Measurements from ENCODE around the gene MAEA. TPM values are rescaled to one million over a fixed set of nuclear protein-coding genes. Genes with fewer than 3 reads are reported as not detected.

Gene MAEA
- total RNA-seq, 2 experiments from 2014 or later = 61.5 to 63.2 TPM

DNA sequence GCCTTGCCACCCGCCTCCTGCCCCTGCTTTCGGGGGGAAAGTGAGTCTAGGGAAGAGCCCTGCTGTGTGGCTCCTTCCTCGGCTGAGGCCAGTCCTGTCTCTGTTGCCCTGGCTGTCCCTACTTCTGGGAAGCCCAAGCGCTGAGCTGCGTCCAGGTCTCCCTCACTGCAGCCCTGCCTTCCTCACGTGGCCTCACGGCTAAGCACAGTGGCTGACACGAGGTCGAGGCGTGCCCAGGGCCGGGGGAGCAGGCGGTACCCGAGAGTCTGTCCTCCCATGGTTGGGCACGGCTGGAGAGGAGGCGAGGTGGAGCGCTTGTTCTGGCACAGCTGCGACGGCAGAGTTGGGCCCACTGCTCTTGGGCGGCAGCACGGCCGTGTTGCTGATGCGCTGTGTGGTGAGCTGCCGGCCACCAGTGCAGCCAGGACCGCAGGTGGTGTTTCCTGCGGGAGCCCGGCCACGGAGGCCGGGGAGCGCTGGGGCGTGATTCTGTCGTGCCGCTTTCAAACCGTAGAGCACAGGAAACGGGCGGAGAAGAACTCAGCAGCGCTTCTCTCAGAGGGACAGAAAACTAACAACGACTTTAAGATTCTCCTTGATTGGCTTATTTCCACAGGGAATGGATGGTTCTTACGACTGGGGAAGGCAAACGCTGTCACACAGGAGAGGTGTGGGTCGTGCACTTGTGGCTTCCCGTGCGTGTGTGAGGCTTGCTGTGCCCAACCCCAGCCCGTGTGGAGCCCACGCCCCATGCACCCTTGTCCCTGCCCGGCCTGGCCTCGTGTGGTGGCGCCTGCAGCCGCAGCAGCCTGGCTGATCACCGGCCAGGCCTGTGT is 21.3 kb downstream of the MAEA start:
- peaks cover 66% of the 10 kb centered on the region for H3K4me1 Mint-ChIP-seq (ENCODE audit: low read depth)
- ChIA-PET POLR2A (interaction anchor here (1.3 to 2.7 kb wide), 4 partner anchors 19 to 61 kb away, joined by 3 to 19 read pairs (median 4); partner anchors contain the start of gene MAEA), CTCF (no interaction called here)
- DNase-seq (peak in 6 of 14 experiments; percentile 27 to 72 (median 42)), ATAC-seq (ENCODE audit: poor library complexity) (peak; percentile 70)
- H3K9me3 Mint-ChIP-seq = no peaks in the 10 kb centered on the region
- H3K4me3 Mint-ChIP-seq = peak overlapping the region; percentile 71
- TF ChIP-seq, protein P1, sequence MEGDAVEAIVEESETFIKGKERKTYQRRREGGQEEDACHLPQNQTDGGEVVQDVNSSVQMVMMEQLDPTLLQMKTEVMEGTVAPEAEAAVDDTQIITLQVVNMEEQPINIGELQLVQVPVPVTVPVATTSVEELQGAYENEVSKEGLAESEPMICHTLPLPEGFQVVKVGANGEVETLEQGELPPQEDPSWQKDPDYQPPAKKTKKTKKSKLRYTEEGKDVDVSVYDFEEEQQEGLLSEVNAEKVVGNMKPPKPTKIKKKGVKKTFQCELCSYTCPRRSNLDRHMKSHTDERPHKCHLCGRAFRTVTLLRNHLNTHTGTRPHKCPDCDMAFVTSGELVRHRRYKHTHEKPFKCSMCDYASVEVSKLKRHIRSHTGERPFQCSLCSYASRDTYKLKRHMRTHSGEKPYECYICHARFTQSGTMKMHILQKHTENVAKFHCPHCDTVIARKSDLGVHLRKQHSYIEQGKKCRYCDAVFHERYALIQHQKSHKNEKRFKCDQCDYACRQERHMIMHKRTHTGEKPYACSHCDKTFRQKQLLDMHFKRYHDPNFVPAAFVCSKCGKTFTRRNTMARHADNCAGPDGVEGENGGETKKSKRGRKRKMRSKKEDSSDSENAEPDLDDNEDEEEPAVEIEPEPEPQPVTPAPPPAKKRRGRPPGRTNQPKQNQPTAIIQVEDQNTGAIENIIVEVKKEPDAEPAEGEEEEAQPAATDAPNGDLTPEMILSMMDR (IDR thresholded peaks at IDR 0.05) = no peak
- intact Hi-C loops (cut with DNase I, micrococcal nuclease) = no loop called here
- H3K36me3 ChIP-seq (ENCODE audit: insufficient read depth, low read length) = peaks cover 36% of the 10 kb centered on the region
- H3K27me3 ChIP-seq (ENCODE audit: control insufficient read depth in 1 of 2, insufficient read depth in 2 of 2, low read length in 2 of 2) = no peaks in the 10 kb centered on the region
- H3K4me3 ChIP-seq (ENCODE audit: low read length) = peak overlapping the region; percentile 34
- peaks cover 60% of the 10 kb centered on the region for H3K36me3 Mint-ChIP-seq (ENCODE audit: low read depth)
- H3K4me1 ChIP-seq (ENCODE audit: insufficient read depth, low read length) = peaks cover 66% of the 10 kb centered on the region
- H3K27ac ChIP-seq (ENCODE audit: low read depth in 1 of 2, low read length in 2 of 2) = peak overlapping the region; percentile 21 to 55
- H3K27me3 Mint-ChIP-seq = no peaks in the 10 kb centered on the region
- peak overlapping the region; percentile 82 for H3K27ac Mint-ChIP-seq
- H3K9me3 ChIP-seq (ENCODE audit: control insufficient read depth in 1 of 2, insufficient read depth in 1 of 2, low read length in 2 of 2) = no peaks in the 10 kb centered on the region

DNA sequence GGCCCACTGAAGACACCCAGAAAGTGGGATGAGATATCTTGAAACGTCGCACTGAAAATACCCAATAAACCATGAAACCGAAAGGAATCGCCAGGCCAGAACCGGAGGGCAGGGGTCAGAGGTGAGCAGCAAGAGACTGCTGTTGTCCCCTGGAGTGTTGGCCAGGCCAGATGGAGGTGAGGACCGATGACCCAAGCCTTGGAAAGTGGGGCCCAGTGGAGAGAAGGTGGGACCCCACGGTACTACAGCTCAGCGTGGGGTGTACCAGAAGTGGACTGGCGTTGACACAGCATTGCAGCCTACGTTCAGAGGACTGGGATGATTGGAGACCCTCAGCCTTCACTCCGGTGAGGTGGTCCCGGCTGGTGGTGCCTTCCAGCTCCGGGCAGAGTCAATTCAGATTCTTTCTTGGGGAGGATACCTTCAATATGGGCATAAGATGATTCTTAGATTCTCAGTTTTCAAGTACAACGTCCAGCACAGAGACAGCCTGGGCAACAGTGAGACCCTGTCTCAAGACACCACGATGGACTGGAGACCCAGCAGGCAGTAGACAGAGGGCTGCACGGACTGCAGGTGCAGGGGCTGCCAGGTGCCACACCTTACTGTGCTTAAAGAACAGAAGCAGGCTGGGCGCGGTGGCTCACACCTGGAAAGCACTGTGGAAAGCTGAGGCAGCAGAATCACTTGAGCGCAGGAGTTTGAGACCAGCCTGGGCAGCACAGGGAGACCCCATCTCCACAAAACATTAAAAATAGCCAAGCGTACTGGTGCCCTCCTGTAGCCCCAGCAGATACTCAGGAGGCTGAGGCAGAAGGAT is 23.3 kb downstream of the MAEA start:
- TF ChIP-seq, protein P1 (IDR thresholded peaks at IDR 0.05) = no peak
- Histone ChIP-seq H3K4me1 (ENCODE audit: insufficient read depth, low read length) (peaks cover 58% of the 10 kb centered on the region), H3K9me3 (ENCODE audit: control insufficient read depth in 1 of 2, insufficient read depth in 1 of 2, low read length in 2 of 2) (no peaks in the 10 kb centered on the region), H3K27me3 (ENCODE audit: control insufficient read depth in 1 of 2, insufficient read depth in 2 of 2, low read length in 2 of 2) (no peaks in the 10 kb centered on the region), H3K36me3 (ENCODE audit: insufficient read depth, low read length) (peaks cover 52% of the 10 kb centered on the region), H3K27ac (ENCODE audit: low read depth in 1 of 2, low read length in 2 of 2) (no peak overlapping the region), H3K4me3 (ENCODE audit: low read length) (no peak overlapping the region)
- Mint-ChIP-seq H3K36me3 (ENCODE audit: low read depth) (peaks cover 75% of the 10 kb centered on the region), H3K4me3 (no peak overlapping the region), H3K27me3 (no peaks in the 10 kb centered on the region), H3K4me1 (ENCODE audit: low read depth) (peaks cover 55% of the 10 kb centered on the region), H3K9me3 (no peaks in the 10 kb centered on the region), H3K27ac (no peak overlapping the region)
- intact Hi-C loops (cut with DNase I, micrococcal nuclease) = no loop called here
- ChIA-PET CTCF (no interaction called here), POLR2A (interaction anchor here (1.4 kb wide), 1 partner anchor 23 kb away, joined by 4 read pairs; the partner anchor contains the start of gene MAEA)
- DNase-seq (no peak), ATAC-seq (ENCODE audit: poor library complexity) (no peak)

DNA sequence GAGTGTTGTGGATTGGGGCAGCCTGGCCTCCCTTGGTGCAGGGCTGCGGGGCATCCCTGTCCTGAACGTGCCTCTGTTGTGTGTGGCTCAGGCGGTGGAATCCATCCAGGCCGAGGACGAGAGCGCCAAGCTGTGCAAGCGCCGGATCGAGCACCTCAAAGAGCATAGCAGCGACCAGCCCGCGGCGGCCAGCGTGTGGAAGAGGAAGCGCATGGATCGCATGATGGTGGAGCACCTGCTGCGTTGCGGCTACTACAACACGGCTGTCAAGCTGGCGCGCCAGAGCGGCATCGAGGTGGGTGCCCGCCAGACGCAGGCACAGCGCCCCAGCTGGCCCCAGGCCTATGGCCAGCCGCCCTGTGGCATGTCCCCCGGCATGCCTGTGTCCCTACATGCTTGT is 25.6 kb downstream of the MAEA start:
- H3K27ac Mint-ChIP-seq = no peak overlapping the region
- H3K36me3 ChIP-seq (ENCODE audit: insufficient read depth, low read length) = peaks cover 69% of the 10 kb centered on the region
- no peak overlapping the region for H3K4me3 Mint-ChIP-seq
- no peaks in the 10 kb centered on the region for H3K9me3 ChIP-seq (ENCODE audit: control insufficient read depth in 1 of 2, insufficient read depth in 1 of 2, low read length in 2 of 2)
- H3K4me1 Mint-ChIP-seq (ENCODE audit: low read depth) = peaks cover 32% of the 10 kb centered on the region
- H3K27ac ChIP-seq (ENCODE audit: low read depth in 1 of 2, low read length in 2 of 2) = no peak overlapping the region
- no peaks in the 10 kb centered on the region for H3K27me3 ChIP-seq (ENCODE audit: control insufficient read depth in 1 of 2, insufficient read depth in 2 of 2, low read length in 2 of 2)
- H3K27me3 Mint-ChIP-seq = no peaks in the 10 kb centered on the region
- ATAC-seq (ENCODE audit: poor library complexity) (no peak), DNase-seq (no peak)
- H3K9me3 Mint-ChIP-seq = no peaks in the 10 kb centered on the region
- peaks cover 44% of the 10 kb centered on the region for H3K4me1 ChIP-seq (ENCODE audit: insufficient read depth, low read length)
- intact Hi-C loops (cut with DNase I, micrococcal nuclease) = no loop called here
- H3K36me3 Mint-ChIP-seq (ENCODE audit: low read depth) = peaks cover 80% of the 10 kb centered on the region
- POLR2A ChIA-PET = interaction anchor here (1.7 to 2.5 kb wide), 2 partner anchors 15 to 26 kb away, joined by 5 to 14 read pairs; partner anchors contain the start of gene MAEA
- CTCF ChIA-PET = interaction anchor here (0.7 to 1.2 kb wide), 2 partner anchors 30 to 31 kb away, joined by 3 read pairs; no protein-coding TSS in a partner anchor
- no peak overlapping the region for H3K4me3 ChIP-seq (ENCODE audit: low read length)
- TF ChIP-seq, protein P1 (IDR thresholded peaks at IDR 0.05) = no peak
